HCT116 (cell line): ENCODE measurements around the gene ENTR1.

Experiments
- CEBPB ChIP-seq: IDR thresholded peaks from 2 replicates; pipeline ENCODE4 v1.6.1; 2012; ENCODE audit warnings: low read depth
- EZH2 ChIP-seq: fragments of 200-600 bp; sonication (generic); IDR thresholded peaks from 2 replicates; pipeline ENCODE4 v1.6.1; 2017; ENCODE audit warnings: antibody characterized with exemption, mixed run types
- EZH2phosphoT487 ChIP-seq: fragments of 200-600 bp; IDR thresholded peaks from 2 replicates; pipeline ENCODE4 v1.6.1; 2018; ENCODE audit warnings: antibody characterized with exemption, borderline replicate concordance
- FOSL1 ChIP-seq: IDR thresholded peaks from 2 replicates; pipeline ENCODE4 v1.6.1; 2012; ENCODE audit warnings: low read depth
- POLR2A ChIP-seq: IDR thresholded peaks from 2 replicates; pipeline ENCODE4 v1.7.0; 2011; ENCODE audit warnings: borderline replicate concordance; ENCODE audit not compliant: insufficient read depth, insufficient read length; ENCODE audit errors: extremely low read depth
- POLR2AphosphoS5 ChIP-seq: IDR thresholded peaks from 2 replicates; pipeline ENCODE4 v1.6.1; 2011; ENCODE audit warnings: mild to moderate bottlenecking, low read depth, low read length, moderate library complexity
- RAD21 ChIP-seq: IDR thresholded peaks from 2 replicates; pipeline ENCODE4 v1.6.1; 2012; ENCODE audit warnings: low read depth, mild to moderate bottlenecking
- TCF7L2 ChIP-seq: IDR thresholded peaks from 2 replicates; pipeline ENCODE4 v1.7.0; 2011; ENCODE audit warnings: borderline replicate concordance, inconsistent platforms; ENCODE audit not compliant: insufficient read depth, insufficient read length; ENCODE audit errors: extremely low read depth
- TF ChIP-seq, protein P1 (sequence below): IDR thresholded peaks from 2 replicates; pipeline ENCODE4 v1.6.1; 2012
- TF ChIP-seq, protein P2 (sequence below), 3 experiments: fragments of 200-600 bp in 1 of 3; sonication (generic) in 1 of 3; IDR thresholded peaks in 2 of 3; conservative IDR thresholded peaks in 1 of 3; 2 replicates each; pipeline ENCODE4 v1.5.1; 2012 to 2017; ENCODE audit warnings: low read depth in 2 of 3, low read length in 2 of 3, antibody characterized with exemption in 1 of 3, borderline replicate concordance in 1 of 3, control low read depth in 1 of 3, mild to moderate bottlenecking in 1 of 3, mixed read lengths in 1 of 3, mixed run types in 1 of 3, moderate library complexity in 1 of 3; ENCODE audit not compliant: insufficient read depth in 1 of 3

DNA sequence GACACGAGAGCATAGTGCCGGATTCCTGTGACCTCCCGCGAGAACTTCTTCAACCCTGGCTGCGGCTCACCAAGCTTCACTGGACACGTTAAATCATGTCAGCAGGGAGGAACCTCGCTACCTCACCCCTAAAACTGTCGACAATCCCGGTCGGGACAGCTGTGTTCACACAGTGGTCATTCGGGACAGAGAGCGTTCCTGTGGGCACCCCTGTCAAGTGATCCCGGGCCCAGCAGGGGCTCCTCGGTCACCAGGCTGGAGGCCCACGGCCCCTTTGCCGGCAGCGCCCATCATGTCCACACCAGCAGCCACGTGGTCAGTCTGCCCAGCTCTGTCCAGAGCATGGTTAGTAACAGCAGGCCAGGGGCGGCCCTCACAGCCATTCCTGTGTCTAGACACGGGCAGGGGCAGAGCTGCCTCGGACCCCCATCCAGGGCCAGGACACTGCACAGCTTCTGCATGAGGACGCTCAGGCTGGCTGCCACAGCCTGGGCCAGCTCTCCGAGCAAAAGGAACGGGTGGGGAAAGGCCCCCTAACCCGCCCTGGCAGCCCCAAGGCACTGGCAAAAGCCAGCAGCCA lies 25.7 kb upstream of the ENTR1 start:
- TF ChIP-seq POLR2A (no peak), POLR2AphosphoS5 (no peak), EZH2 (no peak), EZH2phosphoT487 (no peak), RAD21 (no peak), FOSL1 (no peak), TCF7L2 (no peak), CEBPB (no peak)
- TF ChIP-seq, protein P1, sequence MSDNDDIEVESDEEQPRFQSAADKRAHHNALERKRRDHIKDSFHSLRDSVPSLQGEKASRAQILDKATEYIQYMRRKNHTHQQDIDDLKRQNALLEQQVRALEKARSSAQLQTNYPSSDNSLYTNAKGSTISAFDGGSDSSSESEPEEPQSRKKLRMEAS: no peak
- TF ChIP-seq, protein P2, sequence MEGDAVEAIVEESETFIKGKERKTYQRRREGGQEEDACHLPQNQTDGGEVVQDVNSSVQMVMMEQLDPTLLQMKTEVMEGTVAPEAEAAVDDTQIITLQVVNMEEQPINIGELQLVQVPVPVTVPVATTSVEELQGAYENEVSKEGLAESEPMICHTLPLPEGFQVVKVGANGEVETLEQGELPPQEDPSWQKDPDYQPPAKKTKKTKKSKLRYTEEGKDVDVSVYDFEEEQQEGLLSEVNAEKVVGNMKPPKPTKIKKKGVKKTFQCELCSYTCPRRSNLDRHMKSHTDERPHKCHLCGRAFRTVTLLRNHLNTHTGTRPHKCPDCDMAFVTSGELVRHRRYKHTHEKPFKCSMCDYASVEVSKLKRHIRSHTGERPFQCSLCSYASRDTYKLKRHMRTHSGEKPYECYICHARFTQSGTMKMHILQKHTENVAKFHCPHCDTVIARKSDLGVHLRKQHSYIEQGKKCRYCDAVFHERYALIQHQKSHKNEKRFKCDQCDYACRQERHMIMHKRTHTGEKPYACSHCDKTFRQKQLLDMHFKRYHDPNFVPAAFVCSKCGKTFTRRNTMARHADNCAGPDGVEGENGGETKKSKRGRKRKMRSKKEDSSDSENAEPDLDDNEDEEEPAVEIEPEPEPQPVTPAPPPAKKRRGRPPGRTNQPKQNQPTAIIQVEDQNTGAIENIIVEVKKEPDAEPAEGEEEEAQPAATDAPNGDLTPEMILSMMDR (IDR thresholded peaks at IDR 0.05 in 2 of 3, conservative IDR thresholded peaks at IDR 0.05 in 1 of 3; ENCODE audit: borderline replicate concordance in 1 of 3, insufficient read depth in 1 of 3, low read depth in 2 of 3, low read length in 2 of 3): no peak
